Stimulated activated CD8-positive, alpha-beta memory T cell treated with anti-CD3 and anti-CD28 coated beads, Interleukin-4, amount 100 ng/mL, for 4 hours (primary cell): ENCODE measurements around the gene TLCD1.

Experiments
- DNase-seq, 2 donors: peaks; one replicate each; pipeline ENCODE4 v3.0.0-alpha.2; 2020; ENCODE audit warnings: low read depth in 2 of 2, low spot score in 1 of 2

TLCD1 gene

DNA sequence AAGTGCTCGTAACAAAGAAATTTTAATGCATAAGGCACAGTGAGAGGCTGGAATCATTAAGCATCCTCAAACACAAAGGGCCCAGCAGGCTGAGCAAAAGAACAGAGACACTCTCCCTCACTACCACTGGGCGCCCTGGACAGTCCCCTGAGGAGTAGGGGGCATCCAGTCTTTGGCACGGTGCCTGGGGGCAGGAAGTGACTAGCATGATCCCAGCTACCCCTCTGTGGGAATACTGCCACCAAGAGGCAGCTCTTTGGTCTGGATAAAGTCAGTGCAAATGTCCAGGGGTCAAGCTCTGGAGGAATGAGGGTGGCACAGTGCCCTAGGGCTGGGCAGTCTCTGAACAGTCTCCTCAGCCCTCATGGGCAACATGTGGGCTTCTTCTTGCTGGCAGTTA, 11.8 kb downstream of the TLCD1 start:
- no peak for DNase-seq

- no peak for DNase-seq
These were observed 13.2 kb downstream of the TLCD1 start for GRCh38 chr17:28712705-28713415.

- DNase-seq: no peak
These were observed 13.9 kb downstream of the TLCD1 start for GRCh38 chr17:28712032-28712704.

DNA sequence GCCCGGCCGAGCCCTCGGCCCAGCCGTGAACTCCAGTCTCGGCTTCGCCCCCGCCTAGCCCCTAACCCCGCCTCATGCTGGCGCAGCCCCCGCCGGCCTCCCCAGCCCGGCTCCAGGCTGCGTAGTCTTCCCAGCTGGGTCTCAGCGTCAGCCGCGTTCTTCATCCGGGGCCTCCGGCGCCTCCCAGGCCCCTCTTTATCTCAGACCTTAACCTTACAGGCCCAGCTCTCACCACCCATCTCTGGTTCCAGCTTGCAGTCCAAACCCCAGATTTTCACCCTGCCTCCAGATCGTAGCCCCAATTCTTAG, 14.4 kb downstream of the TLCD1 start, which contains the start of gene PROCA1:
TSS of gene PROCA1 (minus strand) at position 166 of the 309 bp plus-strand sequence. CDS start 228 bp downstream, outside the sequence.
- no peak for DNase-seq

GRCh38 chr17:28710861-28711722, 14.9 kb downstream of the TLCD1 start:
- DNase-seq: peak; percentile 76 to 78

DNA sequence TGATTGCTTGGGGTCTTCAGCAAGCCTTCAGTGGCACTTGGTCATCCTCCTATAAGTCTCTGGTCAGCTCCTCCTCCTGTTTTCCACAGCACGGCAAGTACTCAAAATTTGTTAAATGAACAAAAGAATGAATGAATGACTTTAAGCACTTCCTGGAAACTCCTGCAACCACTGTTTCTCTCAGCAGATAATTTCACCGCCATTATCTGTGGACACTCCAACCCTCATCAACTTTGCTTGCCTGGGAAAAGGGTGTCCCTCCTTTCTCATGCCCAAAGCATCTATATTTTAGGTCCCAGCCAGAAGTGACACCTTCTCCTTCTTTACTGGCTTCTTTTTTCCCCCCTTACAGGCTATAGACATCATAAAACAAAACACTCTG, 18.7 kb downstream of the TLCD1 start:
- DNase-seq: no peak

GRCh38 chr17:28706471-28707338, 19.3 kb downstream of the TLCD1 start:
- DNase-seq: no peak

- DNase-seq: no peak
These were observed 20.2 kb downstream of the TLCD1 start for GRCh38 chr17:28705728-28706334.

DNA sequence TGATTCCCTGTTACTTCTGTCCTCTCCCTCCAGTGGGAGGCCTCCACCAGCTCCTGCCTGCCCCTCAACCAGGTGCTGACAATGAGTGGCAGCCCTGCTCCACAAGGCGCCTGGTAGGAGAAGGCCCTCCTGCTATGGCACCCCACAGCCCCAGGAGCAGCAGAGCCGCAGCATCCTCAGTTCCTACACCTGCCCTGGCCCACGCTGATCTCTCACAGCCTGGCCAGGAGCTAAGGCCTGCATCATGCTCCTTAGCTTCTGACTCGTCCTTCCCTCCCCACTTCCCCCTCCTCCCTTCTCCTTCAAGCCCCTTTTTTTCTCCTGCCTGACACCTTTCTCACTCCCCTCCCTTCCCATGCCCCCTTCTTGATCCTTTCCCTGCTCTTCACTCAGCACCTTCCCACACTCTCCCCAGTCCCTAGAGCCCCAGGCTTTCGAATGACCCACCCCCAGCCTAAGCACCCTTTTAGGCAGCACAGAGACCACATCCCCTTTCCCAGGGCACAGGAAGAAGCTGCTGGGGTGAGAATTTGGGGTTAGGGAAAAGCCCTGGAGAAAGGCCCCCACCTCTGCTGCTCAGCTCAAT, 20.9 kb downstream of the TLCD1 start:
- no peak for DNase-seq

GRCh38 chr17:28704219-28704858, 21.7 kb downstream of the TLCD1 start:
- DNase-seq: no peak

DNA sequence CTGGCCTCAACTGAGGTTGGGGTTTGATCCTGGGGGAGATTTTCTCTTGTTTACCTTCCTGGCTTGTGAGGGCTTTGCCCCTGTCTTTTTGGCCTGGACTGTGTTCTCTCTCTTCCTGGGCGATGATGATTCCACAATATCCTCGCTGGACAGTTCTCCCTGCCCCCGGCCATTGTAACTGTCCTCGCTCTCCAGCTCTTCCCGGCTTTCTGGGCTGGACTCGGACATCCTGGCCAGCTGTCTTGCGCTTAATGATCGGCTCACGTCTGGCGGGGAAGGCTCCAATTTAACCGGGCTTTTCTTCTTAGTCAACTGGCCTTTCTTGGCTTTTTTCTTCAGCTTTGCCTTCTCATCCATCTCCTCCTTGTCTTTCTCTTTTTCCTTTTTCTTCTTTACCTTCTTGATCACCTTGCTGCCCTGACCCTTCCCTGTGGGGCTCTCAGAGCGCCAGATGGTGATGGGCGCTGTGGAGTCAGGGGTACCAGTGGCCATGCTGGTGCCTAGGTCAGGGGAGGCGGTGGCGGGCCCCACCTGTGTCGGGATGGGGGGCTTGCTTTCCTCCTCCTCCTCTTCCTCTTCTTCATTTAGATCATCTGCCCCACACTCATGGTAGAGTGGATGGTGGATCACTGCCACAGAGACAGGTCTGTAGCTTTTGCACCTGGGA, 22.3 kb downstream of the TLCD1 start:
- DNase-seq: no peak

DNA sequence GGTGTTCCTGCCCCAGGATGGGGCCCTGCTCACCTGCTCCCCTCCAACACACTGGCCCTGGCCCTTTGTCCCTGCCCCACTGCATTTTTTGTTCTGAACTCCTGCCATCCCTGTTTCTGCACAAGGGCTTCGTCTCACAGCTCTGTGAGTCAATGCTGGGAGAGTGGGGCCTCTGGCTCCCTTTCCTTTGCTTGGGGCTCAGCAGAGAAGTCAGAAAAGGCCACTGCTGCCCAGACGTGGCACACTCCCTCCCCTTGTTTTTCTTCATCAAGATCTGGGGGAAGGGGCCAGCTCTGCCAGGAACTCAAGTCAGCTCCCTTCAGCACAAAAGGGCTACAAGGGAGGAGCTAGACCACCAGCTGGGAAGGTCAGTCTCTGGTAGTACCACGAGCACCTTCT, 23.3 kb downstream of the TLCD1 start:
- DNase-seq: no peak

GRCh38 chr17:28702026-28702751, 23.8 kb downstream of the TLCD1 start:
- no peak for DNase-seq

DNA sequence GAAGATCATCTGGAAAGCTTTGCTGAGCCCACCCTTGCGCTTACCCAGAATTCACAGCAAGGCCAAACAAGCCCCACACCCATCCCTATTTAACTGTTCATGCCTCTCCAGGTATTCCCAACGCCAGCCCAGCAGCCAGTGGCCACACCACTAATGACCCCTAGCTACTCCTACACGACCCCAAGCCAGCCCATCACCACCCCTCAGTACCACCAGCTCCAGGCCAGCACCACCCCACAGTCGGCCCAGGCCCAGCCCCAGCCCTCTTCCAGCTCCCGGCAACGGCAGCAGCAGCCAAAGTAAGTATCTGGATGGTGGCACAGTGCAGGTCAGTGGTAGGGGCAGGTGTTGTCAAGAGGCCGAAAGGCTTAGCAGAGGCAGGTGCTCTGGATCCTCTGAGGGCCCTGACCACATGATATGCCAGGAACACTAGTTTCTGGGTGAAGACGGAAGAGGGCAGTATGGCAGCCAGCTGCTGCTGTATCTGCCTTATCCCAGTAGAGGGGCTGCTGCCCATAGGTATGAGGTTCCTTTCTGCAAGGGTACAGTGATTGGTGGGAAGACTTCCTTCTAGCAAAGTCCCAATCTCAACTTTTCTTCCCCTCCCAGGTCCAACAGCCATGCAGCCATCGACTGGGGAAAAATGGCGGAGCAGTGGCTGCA, 25.1 kb downstream of the TLCD1 start:
- DNase-seq: no peak

DNA sequence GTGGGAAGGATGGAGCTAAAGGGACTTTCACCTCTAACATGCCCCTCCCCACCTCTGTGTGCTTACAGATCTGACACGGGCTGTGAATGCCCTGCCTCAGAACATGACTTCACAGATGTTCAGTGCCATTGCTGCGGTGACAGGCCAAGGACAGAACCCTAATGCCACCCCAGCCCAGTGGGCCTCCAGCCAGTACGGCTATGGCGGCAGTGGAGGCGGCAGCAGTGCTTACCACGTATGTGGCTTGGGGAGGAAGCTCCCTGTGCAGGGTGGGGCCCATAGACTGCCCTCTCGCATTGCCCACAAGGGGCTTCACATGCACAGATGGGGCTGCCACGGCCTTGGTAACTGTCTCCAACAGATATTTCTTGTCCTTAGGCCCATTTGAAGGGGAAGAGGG, 25.8 kb downstream of the TLCD1 start:
- no peak for DNase-seq

GRCh38 chr17:28698253-28698941, 27.6 kb downstream of the TLCD1 start:
- DNase-seq: no peak

GRCh38 chr17:28693869-28694268, 32.2 kb downstream of the TLCD1 start:
- DNase-seq: no peak
